Endothelial cell of umbilical vein (primary cell): ENCODE measurements around the gene KBTBD13. TPM values are rescaled to one million over a fixed set of nuclear protein-coding genes. Genes with fewer than 3 reads are reported as not detected.

Experiments used
- BruUV-seq: library from RNA; stranded (reverse); fragments of 400-500 nt; replicated peaks from 2 replicates; lab custom pipeline; 2021; lab: Mats Ljungman, UMichigan
- CTCF ChIA-PET: fragments of 300-600, 350-600 bp; sonication (Branson Sonifier 250); formaldehyde crosslinking; loops from one replicate; lab custom pipeline; 2021; ENCODE audit warnings: antibody characterized with exemption, inconsistent platforms; lab: Charles Lee
- POLR2A ChIA-PET: fragments of 300-600, 350-600 bp; sonication (Branson Sonifier 250); formaldehyde crosslinking; loops from one replicate; lab custom pipeline; 2021; ENCODE audit warnings: antibody characterized with exemption, inconsistent platforms; lab: Charles Lee
- DNase-seq: peaks from one replicate; pipeline ENCODE4 v3.0.0-alpha.2; 2011; ENCODE audit warnings: low read depth, low spot score
- FAIRE-seq: peaks from 2 replicates; lab custom pipeline; 2011; peaks lifted over from hg19 to GRCh38; lab: Jason Lieb, UNC
- H2AFZ ChIP-seq: 2 replicates; pipeline ENCODE4 v1.6.0; 2012; ENCODE audit warnings: low read depth, low read length, control low read depth, inconsistent platforms
- H3K27ac ChIP-seq: 2 replicates; pipeline ENCODE4 v1.5.1; 2011; ENCODE audit warnings: low read depth, mild to moderate bottlenecking, control low read depth, low read length, moderate library complexity; ENCODE audit not compliant: insufficient read depth
- H3K27me3 ChIP-seq, 2 experiments: 2 replicates each; pipeline versions ENCODE4 v1.6.0 to v1.6.1; 2011; ENCODE audit warnings: low read length in 2 of 2, mixed read lengths in 1 of 2; ENCODE audit not compliant: control insufficient read depth in 2 of 2, insufficient read depth in 2 of 2
- H3K36me3 ChIP-seq, 2 experiments: 2 replicates in 1 of 2; 3 replicates in 1 of 2; pipeline ENCODE4 v1.5.1; 2011; ENCODE audit warnings: low read length in 2 of 2, mild to moderate bottlenecking in 1 of 2, moderate library complexity in 1 of 2; ENCODE audit not compliant: control insufficient read depth in 2 of 2, insufficient read depth in 2 of 2; ENCODE audit errors: extremely low read depth in 1 of 2
- H3K4me1 ChIP-seq: 3 replicates; pipeline ENCODE4 v1.5.1; 2011; ENCODE audit warnings: mild to moderate bottlenecking, low read length; ENCODE audit not compliant: control insufficient read depth, insufficient read depth; ENCODE audit errors: extremely low read depth
- H3K4me2 ChIP-seq: 2 replicates; pipeline ENCODE4 v1.6.1; 2011; ENCODE audit warnings: low read length, control low read depth, mixed read lengths; ENCODE audit not compliant: insufficient read depth
- H3K4me3 ChIP-seq, 3 experiments: fragments of 200-600 bp in 1 of 3; sonication (generic), shearing (Covaris generic) in 1 of 3; replicated peaks in 1 of 3; 2 replicates each; pipeline ENCODE4 v1.5.1; 2011 to 2016; ENCODE audit warnings: control low read depth in 3 of 3, low read length in 3 of 3, mild to moderate bottlenecking in 2 of 3, inconsistent platforms in 1 of 3, low read depth in 1 of 3, moderate library complexity in 1 of 3; ENCODE audit not compliant: insufficient read depth in 1 of 3
- H3K79me2 ChIP-seq: 2 replicates; pipeline ENCODE4 v1.6.0; 2012; ENCODE audit warnings: low read length, inconsistent platforms; ENCODE audit not compliant: control insufficient read depth, insufficient read depth
- H3K9ac ChIP-seq: replicated peaks from 2 replicates; pipeline ENCODE3; 2011; ENCODE audit warnings: low read length, control low read depth; ENCODE audit not compliant: insufficient read depth; ENCODE audit errors: extremely low read depth
- H3K9me1 ChIP-seq: replicated peaks from 3 replicates; pipeline ENCODE4 v1.6.0; 2011; ENCODE audit warnings: mild to moderate bottlenecking, low read length; ENCODE audit not compliant: control insufficient read depth, insufficient read depth; ENCODE audit errors: extremely low read depth
- H3K9me3 ChIP-seq: replicated peaks from 2 replicates; pipeline ENCODE4 v1.5.1; 2012; ENCODE audit warnings: low read length, inconsistent platforms; ENCODE audit not compliant: control insufficient read depth, insufficient read depth
- H4K20me1 ChIP-seq: replicated peaks from 2 replicates; pipeline ENCODE3; 2011; ENCODE audit warnings: mild to moderate bottlenecking, low read length; ENCODE audit not compliant: control insufficient read depth, insufficient read depth; ENCODE audit errors: extremely low read depth
- EZH2 ChIP-seq: IDR thresholded peaks from 2 replicates; pipeline ENCODE4 v1.6.1; 2012; ENCODE audit warnings: borderline replicate concordance, low read depth, mild to moderate bottlenecking, moderate library complexity, low read length, inconsistent platforms; ENCODE audit not compliant: severe bottlenecking
- FOS ChIP-seq: IDR thresholded peaks from 2 replicates; pipeline ENCODE4 v1.6.1; 2011; ENCODE audit warnings: mild to moderate bottlenecking, low read length, moderate library complexity, borderline replicate concordance; ENCODE audit not compliant: insufficient read depth
- GATA2 ChIP-seq: IDR thresholded peaks from 2 replicates; pipeline ENCODE4 v1.7.0; 2011; ENCODE audit warnings: low read depth, mild to moderate bottlenecking, moderate library complexity, mixed read lengths, low read length; ENCODE audit not compliant: insufficient read length, insufficient read depth
- JUN ChIP-seq: IDR thresholded peaks from 2 replicates; pipeline ENCODE4 v1.6.1; 2011; ENCODE audit warnings: borderline replicate concordance, low read depth; ENCODE audit not compliant: insufficient read length, insufficient read depth
- MYC ChIP-seq: IDR thresholded peaks from one replicate; pipeline ENCODE4 v1.6.1; 2011; ENCODE audit warnings: mild to moderate bottlenecking, low read depth, low read length
- POLR2A ChIP-seq: IDR thresholded peaks from 2 replicates; pipeline ENCODE4 v1.6.1; 2012; ENCODE audit warnings: low read depth, mild to moderate bottlenecking, control low read depth, low read length
- POLR2AphosphoS5 ChIP-seq: IDR thresholded peaks from 2 replicates; pipeline ENCODE4 v1.6.1; 2012; ENCODE audit warnings: low read depth, mild to moderate bottlenecking, control low read depth, low read length, moderate library complexity; ENCODE audit not compliant: insufficient read depth
- dilution Hi-C: fragments of 300-500 bp; cut with MboI; formaldehyde crosslinking; loops from one replicate; pipeline ENCODE4 v1.15.0; 2019; ENCODE audit warnings: low sequenced_read_pairs; ENCODE audit not compliant: extremely low pct_ligation_motif_present
- intact Hi-C: fragments of 100-400 bp; cut with micrococcal nuclease; formaldehyde crosslinking; loops from one replicate; pipeline ENCODE4 v1.10.0; 2022
- polyA plus RNA-seq, 4 experiments: library from polyadenylated mRNA; depleted of rRNA in 3 of 4; stranded (reverse) in 3 of 4; unstranded in 1 of 4; fragments of >200 nt; gene quantifications; 2 replicates each; pipeline versions ENCODE4 v1.2.1 to v1.2.3, GENCODE V29; 2011 to 2012; ENCODE audit warnings: missing spikeins in 1 of 4
- total RNA-seq: library from RNA; stranded (reverse); gene quantifications from 2 replicates; pipeline ENCODE4 v1.2.3, GENCODE V29; 2021
- TF ChIP-seq, protein P1 (sequence below): IDR thresholded peaks from 2 replicates; pipeline ENCODE4 v1.6.1; 2011; ENCODE audit not compliant: insufficient read depth, insufficient read length
- TF ChIP-seq, protein P2 (sequence below), 2 donors: IDR thresholded peaks; 1 replicate in 1 of 2; 2 replicates in 1 of 2; pipeline ENCODE4 v1.5.1; 2011; ENCODE audit warnings: low read length in 2 of 2, mild to moderate bottlenecking in 2 of 2, moderate library complexity in 2 of 2, control low read depth in 1 of 2, inconsistent platforms in 1 of 2, low read depth in 1 of 2; ENCODE audit not compliant: insufficient read depth in 1 of 2; ENCODE audit errors: extremely low read depth in 1 of 2

The KBTBD13 gene
- total and polyA plus RNA-seq, 2 donors (not counting 3 experiments of a cell fraction or from before 2014, with no cell fraction given): not detected

- CTCF ChIA-PET: interaction anchor here (0.9 to 1.5 kb wide), 4 partner anchors 8 to 61 kb away, joined by 3 to 6 read pairs (median 5); no protein-coding TSS in a partner anchor
- H3K79me2 ChIP-seq: no peaks in the 10 kb centered on the region
- FAIRE-seq: no peak
Measured at GRCh38 chr15:65095011-65095746, 18.6 kb downstream of the KBTBD13 start.

More at GRCh38 chr15:65095011-65095746, 18.6 kb downstream of the KBTBD13 start:
- Histone ChIP-seq H3K9me3 (no peaks in the 10 kb centered on the region), H4K20me1 (no peaks in the 10 kb centered on the region), H3K4me3 (no peak overlapping the region), H3K27ac (no peak overlapping the region), H2AFZ (no peak overlapping the region), H3K9me1 (no peaks in the 10 kb centered on the region), H3K27me3 (no peaks in the 10 kb centered on the region), H3K9ac (no peak overlapping the region), H3K4me2 (no peak overlapping the region), H3K4me1 (no peaks in the 10 kb centered on the region), H3K36me3 (peaks cover 0 to 9% of the 10 kb centered on the region in 2 experiments)
- BruUV-seq: no TSS peak
- dilution Hi-C loops (no loop called here), intact Hi-C loops (no loop called here)
- DNase-seq: no peak
- POLR2A ChIA-PET: no interaction called here
- TF ChIP-seq MYC: no peak
- TF ChIP-seq, protein P1, sequence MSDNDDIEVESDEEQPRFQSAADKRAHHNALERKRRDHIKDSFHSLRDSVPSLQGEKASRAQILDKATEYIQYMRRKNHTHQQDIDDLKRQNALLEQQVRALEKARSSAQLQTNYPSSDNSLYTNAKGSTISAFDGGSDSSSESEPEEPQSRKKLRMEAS: no peak
- TF ChIP-seq POLR2AphosphoS5: no peak
- TF ChIP-seq POLR2A: no peak
- TF ChIP-seq GATA2: no peak
- TF ChIP-seq EZH2: no peak
- TF ChIP-seq, protein P2, sequence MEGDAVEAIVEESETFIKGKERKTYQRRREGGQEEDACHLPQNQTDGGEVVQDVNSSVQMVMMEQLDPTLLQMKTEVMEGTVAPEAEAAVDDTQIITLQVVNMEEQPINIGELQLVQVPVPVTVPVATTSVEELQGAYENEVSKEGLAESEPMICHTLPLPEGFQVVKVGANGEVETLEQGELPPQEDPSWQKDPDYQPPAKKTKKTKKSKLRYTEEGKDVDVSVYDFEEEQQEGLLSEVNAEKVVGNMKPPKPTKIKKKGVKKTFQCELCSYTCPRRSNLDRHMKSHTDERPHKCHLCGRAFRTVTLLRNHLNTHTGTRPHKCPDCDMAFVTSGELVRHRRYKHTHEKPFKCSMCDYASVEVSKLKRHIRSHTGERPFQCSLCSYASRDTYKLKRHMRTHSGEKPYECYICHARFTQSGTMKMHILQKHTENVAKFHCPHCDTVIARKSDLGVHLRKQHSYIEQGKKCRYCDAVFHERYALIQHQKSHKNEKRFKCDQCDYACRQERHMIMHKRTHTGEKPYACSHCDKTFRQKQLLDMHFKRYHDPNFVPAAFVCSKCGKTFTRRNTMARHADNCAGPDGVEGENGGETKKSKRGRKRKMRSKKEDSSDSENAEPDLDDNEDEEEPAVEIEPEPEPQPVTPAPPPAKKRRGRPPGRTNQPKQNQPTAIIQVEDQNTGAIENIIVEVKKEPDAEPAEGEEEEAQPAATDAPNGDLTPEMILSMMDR (IDR thresholded peaks at IDR 0.05; ENCODE audit: extremely low read depth in 1 of 2, insufficient read depth in 1 of 2, low read depth in 1 of 2, low read length in 2 of 2): no peak
- TF ChIP-seq FOS: no peak
- no peak for TF ChIP-seq JUN
